Measurements from ENCODE around the gene APOBEC4. TPM values are rescaled to one million over a fixed set of nuclear protein-coding genes. Genes with fewer than 3 reads are reported as not detected.
A peak's percentile ranks its signal among the peaks of the same experiment; 100 is the strongest.

Gene APOBEC4
- total and polyA plus RNA-seq, 2 of the 13 experiments (the other 11 are each of a cell fraction or from before 2014, with no cell fraction given) = not detected

DNA sequence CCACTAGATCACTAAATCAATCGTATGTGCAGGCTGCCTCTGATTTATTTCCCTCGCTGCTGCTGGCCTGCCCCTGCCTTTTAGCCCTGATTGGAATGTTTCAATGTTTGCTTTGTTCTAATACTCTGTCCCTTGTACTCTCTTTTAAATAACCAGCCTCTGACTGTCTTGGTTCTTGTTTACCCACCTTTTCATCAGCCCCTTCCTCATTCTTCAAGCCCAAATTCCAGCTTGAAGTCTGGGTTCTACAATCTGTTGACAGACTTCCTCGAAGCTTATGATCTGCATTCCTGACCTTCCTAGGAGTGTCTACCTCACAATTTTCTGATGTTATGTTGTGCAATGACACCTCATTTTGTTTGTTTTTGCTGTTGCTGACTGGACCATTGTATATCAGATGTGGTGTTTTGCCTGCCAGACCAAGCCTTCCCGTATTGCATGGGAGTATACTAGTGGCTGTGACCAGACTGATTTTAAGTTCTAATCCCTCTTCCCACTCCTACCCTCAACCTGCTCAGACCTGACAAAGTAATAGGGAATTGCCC, 46.6 kb upstream of the APOBEC4 start (continued):
- TF ChIP-seq MYC (CRISPR knock-in tag; IDR thresholded peaks at IDR 0.05; ENCODE audit: borderline replicate concordance) (no peak), ZNF331 (CRISPR knock-in tag; IDR thresholded peaks at IDR 0.05) (peak; percentile 95), TEAD2 (CRISPR knock-in tag; IDR thresholded peaks at IDR 0.05) (0 out of 2 replicates have a peak, but pooled peaks have one; percentile 31), KLF16 (CRISPR knock-in tag; IDR thresholded peaks at IDR 0.05) (peak in 1 of 2 experiments; percentile 89; a peak in 2 of 4 replicates), ELF3 (CRISPR knock-in tag; IDR thresholded peaks at IDR 0.05) (peak; percentile 100), CENPBD1 (CRISPR knock-in tag; IDR thresholded peaks at IDR 0.05; ENCODE audit: borderline replicate concordance, low read depth) (0 out of 2 replicates have a peak, but pooled peaks have one; percentile 70), FOXO1 (CRISPR knock-in tag; IDR thresholded peaks at IDR 0.05) (peak; percentile 98), ZFP41 (CRISPR knock-in tag; IDR thresholded peaks at IDR 0.05; ENCODE audit: borderline replicate concordance) (no peak), ELF4 (CRISPR knock-in tag; IDR thresholded peaks at IDR 0.05; ENCODE audit: borderline replicate concordance) (peak; percentile 64; the same call in 1 of the 2 replicates), ZNF672 (CRISPR knock-in tag; IDR thresholded peaks at IDR 0.05) (no peak), ZNF18 (CRISPR knock-in tag; IDR thresholded peaks at IDR 0.05; ENCODE audit: insufficient replicate concordance) (peak; percentile 56), ZNF407 (CRISPR knock-in tag; IDR thresholded peaks at IDR 0.05; ENCODE audit: not compliant biosample characterization) (no peak), LBX2 (CRISPR knock-in tag; IDR thresholded peaks at IDR 0.05; ENCODE audit: borderline replicate concordance) (no peak), ZNF7 (CRISPR knock-in tag; IDR thresholded peaks at IDR 0.05) (peak; percentile 46; the same call in 1 of the 2 replicates), RARA (CRISPR knock-in tag; IDR thresholded peaks at IDR 0.05) (peak; percentile 98), CEBPB (IDR thresholded peaks at IDR 0.05; ENCODE audit: borderline replicate concordance, low read depth, low read length) (peak; percentile 99), TFE3 (CRISPR knock-in tag; IDR thresholded peaks at IDR 0.05) (peak; percentile 87), BCL6 (CRISPR knock-in tag; IDR thresholded peaks at IDR 0.05) (peak; percentile 100)
